ENCODE results near the gene ELAC2.

GRCh38 chr17:13003454-13003851 lies 14.4 kb downstream of the ELAC2 start:
- TF ChIP-seq, protein P1, sequence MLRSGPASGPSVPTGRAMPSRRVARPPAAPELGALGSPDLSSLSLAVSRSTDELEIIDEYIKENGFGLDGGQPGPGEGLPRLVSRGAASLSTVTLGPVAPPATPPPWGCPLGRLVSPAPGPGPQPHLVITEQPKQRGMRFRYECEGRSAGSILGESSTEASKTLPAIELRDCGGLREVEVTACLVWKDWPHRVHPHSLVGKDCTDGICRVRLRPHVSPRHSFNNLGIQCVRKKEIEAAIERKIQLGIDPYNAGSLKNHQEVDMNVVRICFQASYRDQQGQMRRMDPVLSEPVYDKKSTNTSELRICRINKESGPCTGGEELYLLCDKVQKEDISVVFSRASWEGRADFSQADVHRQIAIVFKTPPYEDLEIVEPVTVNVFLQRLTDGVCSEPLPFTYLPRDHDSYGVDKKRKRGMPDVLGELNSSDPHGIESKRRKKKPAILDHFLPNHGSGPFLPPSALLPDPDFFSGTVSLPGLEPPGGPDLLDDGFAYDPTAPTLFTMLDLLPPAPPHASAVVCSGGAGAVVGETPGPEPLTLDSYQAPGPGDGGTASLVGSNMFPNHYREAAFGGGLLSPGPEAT (IDR thresholded peaks at IDR 0.05; ENCODE audit: low read depth) = no peak
- TF ChIP-seq, protein P2, sequence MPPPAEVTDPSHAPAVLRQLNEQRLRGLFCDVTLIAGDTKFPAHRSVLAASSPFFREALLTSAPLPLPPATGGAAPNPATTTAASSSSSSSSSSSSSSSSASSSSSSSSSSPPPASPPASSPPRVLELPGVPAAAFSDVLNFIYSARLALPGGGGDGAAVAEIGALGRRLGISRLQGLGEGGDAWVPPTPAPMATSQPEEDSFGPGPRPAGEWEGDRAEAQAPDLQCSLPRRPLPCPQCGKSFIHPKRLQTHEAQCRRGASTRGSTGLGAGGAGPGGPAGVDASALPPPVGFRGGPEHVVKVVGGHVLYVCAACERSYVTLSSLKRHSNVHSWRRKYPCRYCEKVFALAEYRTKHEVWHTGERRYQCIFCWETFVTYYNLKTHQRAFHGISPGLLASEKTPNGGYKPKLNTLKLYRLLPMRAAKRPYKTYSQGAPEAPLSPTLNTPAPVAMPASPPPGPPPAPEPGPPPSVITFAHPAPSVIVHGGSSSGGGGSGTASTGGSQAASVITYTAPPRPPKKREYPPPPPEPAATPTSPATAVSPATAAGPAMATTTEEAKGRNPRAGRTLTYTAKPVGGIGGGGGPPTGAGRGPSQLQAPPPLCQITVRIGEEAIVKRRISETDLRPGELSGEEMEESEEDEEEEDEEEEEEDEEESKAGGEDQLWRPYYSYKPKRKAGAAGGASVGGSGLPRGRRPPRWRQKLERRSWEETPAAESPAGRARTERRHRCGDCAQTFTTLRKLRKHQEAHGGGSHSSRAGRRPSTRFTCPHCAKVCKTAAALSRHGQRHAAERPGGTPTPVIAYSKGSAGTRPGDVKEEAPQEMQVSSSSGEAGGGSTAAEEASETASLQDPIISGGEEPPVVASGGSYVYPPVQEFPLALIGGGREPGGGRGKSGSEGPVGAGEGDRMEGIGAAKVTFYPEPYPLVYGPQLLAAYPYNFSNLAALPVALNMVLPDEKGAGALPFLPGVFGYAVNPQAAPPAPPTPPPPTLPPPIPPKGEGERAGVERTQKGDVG (CRISPR knock-in tag; IDR thresholded peaks at IDR 0.05) = no peak
- no peak; a peak in 1 of 6 replicates for TF ChIP-seq CTCF (IDR thresholded peaks at IDR 0.05 in 2 of 3, conservative IDR thresholded peaks at IDR 0.05 in 1 of 3; ENCODE audit: control insufficient read depth in 2 of 3, extremely low read depth in 1 of 3, insufficient read depth in 1 of 3, low read depth in 3 of 3, low read length in 3 of 3)
- no peak for TF ChIP-seq HDAC6 (IDR thresholded peaks at IDR 0.05; ENCODE audit: unreplicated experiment)
- TF ChIP-seq, protein P3, sequence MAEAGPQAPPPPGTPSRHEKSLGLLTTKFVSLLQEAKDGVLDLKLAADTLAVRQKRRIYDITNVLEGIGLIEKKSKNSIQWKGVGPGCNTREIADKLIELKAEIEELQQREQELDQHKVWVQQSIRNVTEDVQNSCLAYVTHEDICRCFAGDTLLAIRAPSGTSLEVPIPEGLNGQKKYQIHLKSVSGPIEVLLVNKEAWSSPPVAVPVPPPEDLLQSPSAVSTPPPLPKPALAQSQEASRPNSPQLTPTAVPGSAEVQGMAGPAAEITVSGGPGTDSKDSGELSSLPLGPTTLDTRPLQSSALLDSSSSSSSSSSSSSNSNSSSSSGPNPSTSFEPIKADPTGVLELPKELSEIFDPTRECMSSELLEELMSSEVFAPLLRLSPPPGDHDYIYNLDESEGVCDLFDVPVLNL (IDR thresholded peaks at IDR 0.05; ENCODE audit: low read depth, low read length) = no peak
- no peak for TF ChIP-seq CHD2 (IDR thresholded peaks at IDR 0.05; ENCODE audit: borderline replicate concordance, low read depth, low read length)
- no peak for TF ChIP-seq ELK1 (IDR thresholded peaks at IDR 0.05; ENCODE audit: low read depth, low read length)
- no peak for TF ChIP-seq EP300 (IDR thresholded peaks at IDR 0.05; ENCODE audit: borderline replicate concordance in 1 of 2, control insufficient read depth in 1 of 2, low read depth in 2 of 2, low read length in 2 of 2)
- no peak for TF ChIP-seq YY1 (IDR thresholded peaks at IDR 0.05; ENCODE audit: low read depth, low read length)
- TF ChIP-seq BMI1 (IDR thresholded peaks at IDR 0.05; ENCODE audit: borderline replicate concordance) = no peak
- TF ChIP-seq POLR2AphosphoS5 (IDR thresholded peaks at IDR 0.05; ENCODE audit: low read length) = no peak
- TF ChIP-seq JUND (IDR thresholded peaks at IDR 0.05; ENCODE audit: low read depth, low read length) = no peak
- TF ChIP-seq BHLHE40 (IDR thresholded peaks at IDR 0.05; ENCODE audit: borderline replicate concordance in 1 of 2, low read depth in 2 of 2, low read length in 1 of 2) = no peak

Data from GM12878 (cell line).